MCF 10A (cell line): Measurements from ENCODE around the gene NEURL4. TPM values are rescaled to one million over a fixed set of nuclear protein-coding genes. Genes with fewer than 3 reads are reported as not detected.

ENCODE experiments used
- BruUV-seq: library from RNA; stranded (reverse); fragments of 400-500 nt; replicated peaks from 2 replicates; lab custom pipeline; 2021; lab: Mats Ljungman, UMichigan
- CTCF ChIA-PET: fragments of 300-600 bp; sonication (Branson Sonifier 250); formaldehyde crosslinking; extraction: SDS; loops from one replicate; lab custom pipeline; 2021; ENCODE audit warnings: antibody characterized with exemption, inconsistent platforms; lab: Yijun Ruan, JAX
- POLR2A ChIA-PET: fragments of 300-600, 350-650 bp; sonication (Branson Sonifier 250); formaldehyde crosslinking; extraction: SDS; loops from one replicate; lab custom pipeline; 2020; ENCODE audit warnings: antibody characterized with exemption, inconsistent platforms; lab: Yijun Ruan, JAX
- DNase-seq: peaks from one replicate; pipeline ENCODE4 v3.0.0-alpha.2; 2018; ENCODE audit not compliant: unreplicated experiment
- H3K27ac Mint-ChIP-seq: one replicate; pipeline ENCODE4 v1.8.0; 2022; ENCODE audit warnings: mild to moderate bottlenecking, low read depth, mixed read lengths; ENCODE audit not compliant: unreplicated experiment
- H3K27me3 Mint-ChIP-seq: one replicate; pipeline ENCODE4 v1.8.0; 2022; ENCODE audit warnings: mixed read lengths; ENCODE audit not compliant: insufficient read depth, unreplicated experiment
- H3K36me3 Mint-ChIP-seq: one replicate; pipeline ENCODE4 v1.8.0; 2022; ENCODE audit warnings: mild to moderate bottlenecking, moderate library complexity, mixed read lengths; ENCODE audit not compliant: insufficient read depth, unreplicated experiment
- H3K4me1 Mint-ChIP-seq: one replicate; pipeline ENCODE4 v1.8.0; 2022; ENCODE audit warnings: mixed read lengths; ENCODE audit not compliant: insufficient read depth, unreplicated experiment
- H3K4me3 Mint-ChIP-seq: one replicate; pipeline ENCODE4 v1.8.0; 2022; ENCODE audit warnings: mild to moderate bottlenecking, moderate library complexity, mixed read lengths; ENCODE audit not compliant: unreplicated experiment
- H3K9me3 Mint-ChIP-seq: one replicate; pipeline ENCODE4 v1.8.0; 2022; ENCODE audit warnings: mixed read lengths; ENCODE audit not compliant: unreplicated experiment
- CTCF ChIP-seq: fragments of 200-600 bp; IDR thresholded peaks from one replicate; pipeline ENCODE4 v1.8.0; 2022; ENCODE audit warnings: antibody characterized with exemption, mild to moderate bottlenecking; ENCODE audit not compliant: unreplicated experiment
- intact Hi-C: fragments of 100-400 bp; cut with micrococcal nuclease; formaldehyde crosslinking; loops from 2 replicates; pipeline ENCODE4 v1.14.1; 2022
- total RNA-seq: library from RNA; stranded (reverse); gene quantifications from 2 replicates; pipeline ENCODE4 v1.2.3, GENCODE V29; 2022

The NEURL4 gene
- total RNA-seq, 1 experiment from 2014 or later = 39.3 TPM

- intact Hi-C loops = no loop called here
- H3K9me3 Mint-ChIP-seq = no peaks in the 10 kb centered on the region
- peaks cover 59% of the 10 kb centered on the region for H3K36me3 Mint-ChIP-seq
- CTCF ChIA-PET = interaction anchor here (0.6 to 1.6 kb wide), 6 partner anchors 11 to 266 kb away, joined by 3 to 5 read pairs (median 3); no protein-coding TSS in a partner anchor
- H3K27me3 Mint-ChIP-seq = no peaks in the 10 kb centered on the region
- no peak overlapping the region for H3K4me3 Mint-ChIP-seq
- no peak for TF ChIP-seq CTCF
- peaks cover 15% of the 10 kb centered on the region for H3K4me1 Mint-ChIP-seq
- BruUV-seq = no TSS peak
- POLR2A ChIA-PET = interaction anchor here (2.5 kb wide), 1 partner anchor 10 kb away, joined by 8 read pairs; the partner anchor contains the start of gene GPS2
- DNase-seq = no peak
- no peak overlapping the region for H3K27ac Mint-ChIP-seq
Observed at GRCh38 chr17:7325031-7325528, 4.1 kb downstream of the NEURL4 start.

GRCh38 chr17:7324438-7324779 lies 4.7 kb downstream of the NEURL4 start:
- ChIA-PET POLR2A (interaction anchor here (2.5 kb wide), 1 partner anchor 9 kb away, joined by 8 read pairs; the partner anchor contains the start of gene GPS2), CTCF (interaction anchor here (0.6 to 1.6 kb wide), 7 partner anchors 10 to 308 kb away, joined by 3 to 5 read pairs (median 3); no protein-coding TSS in a partner anchor)
- no TSS peak for BruUV-seq
- no peaks in the 10 kb centered on the region for H3K27me3 Mint-ChIP-seq
- TF ChIP-seq CTCF = no peak
- H3K9me3 Mint-ChIP-seq = no peaks in the 10 kb centered on the region
- no peak overlapping the region for H3K27ac Mint-ChIP-seq
- H3K4me1 Mint-ChIP-seq = peaks cover 15% of the 10 kb centered on the region
- no peak for DNase-seq
- intact Hi-C loops = no loop called here
- peaks cover 66% of the 10 kb centered on the region for H3K36me3 Mint-ChIP-seq
- no peak overlapping the region for H3K4me3 Mint-ChIP-seq

GRCh38 chr17:7323731-7324437 lies 5.3 kb downstream of the NEURL4 start:
- BruUV-seq = no TSS peak
- ChIA-PET CTCF (interaction anchor here (0.6 to 1.6 kb wide), 5 partner anchors 10 to 838 kb away, joined by 3 to 4 read pairs (median 3); no protein-coding TSS in a partner anchor), POLR2A (interaction anchor here (2.5 kb wide), 1 partner anchor 9 kb away, joined by 8 read pairs; the partner anchor contains the start of gene GPS2)
- no peaks in the 10 kb centered on the region for H3K9me3 Mint-ChIP-seq
- DNase-seq = peak; percentile 42
- intact Hi-C loops = no loop called here
- H3K36me3 Mint-ChIP-seq = peaks cover 69% of the 10 kb centered on the region
- H3K4me1 Mint-ChIP-seq = peaks cover 14% of the 10 kb centered on the region
- H3K27me3 Mint-ChIP-seq = no peaks in the 10 kb centered on the region
- peak; percentile 77 for TF ChIP-seq CTCF
- H3K4me3 Mint-ChIP-seq = no peak overlapping the region
- H3K27ac Mint-ChIP-seq = no peak overlapping the region

- H3K4me1 Mint-ChIP-seq = peaks cover 1% of the 10 kb centered on the region
- no TSS peak for BruUV-seq
Observed at GRCh38 chr17:7322520-7323194, 6.5 kb downstream of the NEURL4 start.

More at GRCh38 chr17:7322520-7323194, 6.5 kb downstream of the NEURL4 start:
- POLR2A ChIA-PET = no interaction called here
- CTCF ChIA-PET = interaction anchor here (0.9 kb wide), 1 partner anchor 23 kb away, joined by 3 read pairs; no protein-coding TSS in a partner anchor
- Mint-ChIP-seq H3K36me3 (peaks cover 81% of the 10 kb centered on the region), H3K27me3 (no peaks in the 10 kb centered on the region), H3K9me3 (no peaks in the 10 kb centered on the region), H3K27ac (no peak overlapping the region), H3K4me3 (no peak overlapping the region)
- TF ChIP-seq CTCF = no peak
- DNase-seq = no peak
- intact Hi-C loops = no loop called here
